ENCODE measurements around the gene GMCL2. TPM values are rescaled to one million over a fixed set of nuclear protein-coding genes. Genes with fewer than 3 reads are reported as not detected.

GMCL2 gene
- total and polyA plus RNA-seq, 9 of the 15 experiments (the other 6 are each of a cell fraction or from before 2014, with no cell fraction given), result 0.04 TPM; not detected in 8

DNA sequence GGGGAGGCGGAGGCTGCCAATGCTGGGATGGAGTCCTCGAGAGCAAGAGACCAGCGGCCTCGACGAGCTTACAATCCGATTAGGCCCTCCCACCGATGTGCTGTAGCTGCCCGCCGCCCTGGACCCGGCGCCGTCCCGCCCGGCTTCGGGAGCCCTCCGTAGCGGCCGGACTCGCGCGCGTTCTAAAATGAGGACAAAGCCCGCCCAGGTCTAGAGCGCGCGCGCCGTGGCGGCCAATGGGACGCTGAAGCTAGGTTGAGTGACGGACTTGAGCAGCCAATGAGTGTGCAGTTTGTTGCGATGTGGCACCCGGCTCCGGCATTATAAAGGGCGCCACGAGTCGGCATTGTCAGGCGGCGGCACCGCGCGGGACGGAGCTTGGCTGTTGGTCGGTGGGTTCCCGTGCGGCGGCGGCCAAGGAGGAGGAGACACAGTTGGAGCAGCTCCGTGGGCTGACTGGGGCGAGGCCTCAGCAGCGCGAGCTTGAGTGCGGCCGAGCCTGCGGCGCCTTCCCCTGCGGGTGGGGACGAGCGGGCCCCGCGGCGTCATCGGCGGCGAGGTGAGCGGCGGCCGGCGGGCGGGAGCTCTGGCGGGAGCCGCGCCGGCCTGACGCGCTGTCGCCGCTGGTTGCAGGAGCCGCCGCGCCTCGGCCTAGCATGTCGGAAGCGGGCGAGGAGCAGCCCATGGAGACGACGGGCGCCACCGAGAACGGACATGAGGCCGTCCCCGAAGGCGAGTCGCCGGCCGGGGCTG is 17.2 kb upstream of the GMCL2 start, which contains the start of gene HNRNPAB (continued):
- TF ChIP-seq, protein P1, sequence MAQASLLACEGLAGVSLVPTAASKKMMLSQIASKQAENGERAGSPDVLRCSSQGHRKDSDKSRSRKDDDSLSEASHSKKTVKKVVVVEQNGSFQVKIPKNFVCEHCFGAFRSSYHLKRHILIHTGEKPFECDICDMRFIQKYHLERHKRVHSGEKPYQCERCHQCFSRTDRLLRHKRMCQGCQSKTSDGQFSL (CRISPR knock-in tag; IDR thresholded peaks at IDR 0.05), result no peak
- TF ChIP-seq, protein P1 (tag; IDR thresholded peaks at IDR 0.05), result no peak
- peak; percentile 62; the same call in 1 of the 2 replicates for TF ChIP-seq SMAD3 (CRISPR knock-in tag; conservative IDR thresholded peaks at IDR 0.05)
- no peak; the same call in 1 of the 2 replicates for TF ChIP-seq BHLHE40 (IDR thresholded peaks at IDR 0.05; ENCODE audit: low read length)
- no peak for TF ChIP-seq CHD7 (IDR thresholded peaks at IDR 0.05; ENCODE audit: low read depth, low read length)
- TF ChIP-seq ETV1 (tag; conservative IDR thresholded peaks at IDR 0.05; ENCODE audit: low read depth), result no peak
- peak; percentile 71 for TF ChIP-seq HCFC1 (IDR thresholded peaks at IDR 0.05; ENCODE audit: low read depth, low read length)
- TF ChIP-seq ZBTB33 (CRISPR knock-in tag; IDR thresholded peaks at IDR 0.05), result peak; percentile 36; the same call in 1 of the 2 replicates
- TF ChIP-seq CBX3 (IDR thresholded peaks at IDR 0.05; ENCODE audit: borderline replicate concordance in 1 of 2, low read length in 2 of 2), result no peak
- TF ChIP-seq ATF2 (CRISPR knock-in tag; IDR thresholded peaks at IDR 0.05), result no peak

All from K562 (cell line).